Neural progenitor cell (in vitro differentiated cells): Measurements from ENCODE around the gene UNC93B1. TPM values are rescaled to one million over a fixed set of nuclear protein-coding genes. Genes with fewer than 3 reads are reported as not detected.

Experiments used
- DNase-seq: peaks from one replicate; pipeline ENCODE4 v3.0.0-alpha.2; 2016; ENCODE audit warnings: low spot score
- H2AFZ ChIP-seq: fragments of 200-600 bp; sonication (generic); replicated peaks from 2 replicates; pipeline ENCODE4 v1.6.1; 2016; ENCODE audit warnings: antibody characterized with exemption
- H3F3A ChIP-seq: fragments of 200-600 bp; sonication (generic); 2 replicates; pipeline ENCODE4 v1.6.1; 2016; ENCODE audit warnings: antibody characterized with exemption, low read depth
- H3K27ac ChIP-seq: fragments of 200-600 bp; sonication (generic); 2 replicates; pipeline ENCODE4 v1.5.1; 2016; ENCODE audit warnings: mild to moderate bottlenecking
- H3K27me3 ChIP-seq: fragments of 200-600 bp; sonication (generic); 2 replicates; pipeline ENCODE4 v1.6.1; 2016; ENCODE audit warnings: mild to moderate bottlenecking, moderate library complexity
- H3K36me3 ChIP-seq: fragments of 200-600 bp; sonication (generic); 2 replicates; pipeline ENCODE4 v1.5.1; 2016
- H3K4me1 ChIP-seq: fragments of 200-600 bp; sonication (generic); 2 replicates; pipeline ENCODE4 v1.6.1; 2016; ENCODE audit warnings: mixed run types
- H3K4me2 ChIP-seq: fragments of 200-600 bp; sonication (generic); 2 replicates; pipeline ENCODE4 v1.6.1; 2016
- H3K4me3 ChIP-seq: fragments of 200-600 bp; sonication (generic); 2 replicates; pipeline ENCODE4 v1.5.1; 2016
- H3K79me2 ChIP-seq: fragments of 200-600 bp; sonication (generic); 2 replicates; pipeline ENCODE4 v1.6.1; 2016; ENCODE audit warnings: low read depth
- H3K9ac ChIP-seq: fragments of 200-600 bp; sonication (generic); 2 replicates; pipeline ENCODE4 v1.6.1; 2016
- H3K9me3 ChIP-seq: fragments of 200-600 bp; sonication (generic); 2 replicates; pipeline ENCODE4 v1.5.1; 2016; ENCODE audit warnings: low read depth
- H4K20me1 ChIP-seq: fragments of 200-600 bp; sonication (generic); 2 replicates; pipeline ENCODE4 v1.6.1; 2016; ENCODE audit warnings: low read depth
- H3K27ac Mint-ChIP-seq: 3 replicates; pipeline ENCODE4 v1.8.0; 2021; ENCODE audit warnings: mixed read lengths
- H3K27me3 Mint-ChIP-seq: 2 replicates; pipeline ENCODE4 v1.8.0; 2022; ENCODE audit warnings: low read depth, mild to moderate bottlenecking, inconsistent platforms, moderate library complexity, mixed read lengths; ENCODE audit not compliant: insufficient read depth
- H3K36me3 Mint-ChIP-seq: 3 replicates; pipeline ENCODE4 v1.8.0; 2021; ENCODE audit warnings: mixed read lengths
- H3K4me1 Mint-ChIP-seq: 3 replicates; pipeline ENCODE4 v1.8.0; 2021; ENCODE audit warnings: mixed read lengths
- H3K4me3 Mint-ChIP-seq: 3 replicates; pipeline ENCODE4 v1.8.0; 2021; ENCODE audit warnings: mild to moderate bottlenecking, moderate library complexity, mixed read lengths
- H3K9me3 Mint-ChIP-seq: 3 replicates; pipeline ENCODE4 v1.8.0; 2020; ENCODE audit warnings: mixed read lengths
- EZH2 ChIP-seq: fragments of 200-600 bp; sonication (generic); IDR thresholded peaks from 2 replicates; pipeline ENCODE4 v1.6.1; 2017; ENCODE audit warnings: antibody characterized with exemption, mild to moderate bottlenecking, moderate library complexity
- EZH2phosphoT487 ChIP-seq: fragments of 200-600 bp; sonication (generic); IDR thresholded peaks from 2 replicates; pipeline ENCODE4 v1.6.1; 2017; ENCODE audit warnings: antibody characterized with exemption
- total RNA-seq: library from RNA; depleted of rRNA; stranded (reverse); fragments of >200 nt; gene quantifications from 2 replicates; pipeline ENCODE4 v1.2.3, GENCODE V29; 2015; ENCODE audit warnings: low replicate concordance
- TF ChIP-seq, protein P1 (sequence below): fragments of 200-600 bp; sonication (generic); IDR thresholded peaks from 2 replicates; pipeline ENCODE4 v1.5.1; 2017; ENCODE audit warnings: antibody characterized with exemption, mild to moderate bottlenecking

UNC93B1 gene
- total RNA-seq, 1 donor from 2014 or later = 8.8 TPM

DNA sequence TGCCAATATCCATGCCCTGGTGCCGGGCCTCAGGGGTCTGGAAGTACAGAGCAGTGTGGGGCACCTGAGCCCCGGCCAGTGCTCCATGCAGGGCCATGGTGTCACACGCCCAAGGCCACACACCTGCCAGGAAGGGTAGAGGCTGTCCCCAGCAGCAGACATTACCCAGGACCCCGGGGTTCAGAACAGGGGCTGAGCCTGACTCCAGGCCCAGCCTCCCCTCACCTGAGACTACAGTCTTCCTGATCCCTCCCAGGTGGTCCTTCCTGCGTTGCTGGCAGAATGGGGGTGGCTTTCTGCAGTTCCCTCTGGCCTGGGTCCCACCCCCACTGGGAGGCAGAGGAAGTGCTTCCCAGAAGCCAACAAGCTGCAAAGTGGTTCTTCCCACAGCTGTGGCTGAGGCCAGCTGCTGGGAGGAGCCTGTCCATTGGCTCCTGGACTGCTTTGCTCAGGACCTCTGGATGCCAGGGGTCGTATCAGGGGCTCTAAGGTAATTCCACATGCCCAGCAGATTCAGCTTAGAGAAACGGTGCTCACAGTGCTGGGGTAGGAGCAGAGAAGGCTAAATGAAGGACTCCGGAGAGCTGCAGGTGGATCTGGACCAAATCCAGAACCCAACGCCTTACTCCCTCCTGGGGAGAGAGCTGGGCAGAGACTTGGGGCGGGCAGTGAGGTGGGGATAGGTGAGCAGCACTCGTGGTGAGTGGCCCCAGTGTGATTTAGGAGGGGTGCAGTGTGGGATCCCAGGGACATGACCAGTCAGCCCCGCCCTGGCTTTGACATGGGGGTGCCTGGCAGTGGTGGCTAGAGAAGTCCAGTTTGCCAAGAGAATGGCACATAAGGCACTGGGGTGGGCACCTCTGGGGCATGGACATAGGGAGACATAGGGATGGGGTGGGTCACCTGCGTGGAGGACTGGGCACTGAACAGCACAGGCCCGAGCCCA, 47.6 kb upstream of the UNC93B1 start:
- no peaks in the 10 kb centered on the region for H3K27me3 ChIP-seq

GRCh38 chr11:68050371-68050841, 46.5 kb upstream of the UNC93B1 start:
- Histone ChIP-seq H3K4me2 (no peak overlapping the region), H3K27ac (no peak overlapping the region), H3K36me3 (no peaks in the 10 kb centered on the region), H3F3A (no peaks in the 10 kb centered on the region), H3K9ac (no peak overlapping the region), H4K20me1 (no peaks in the 10 kb centered on the region), H3K4me1 (peaks cover 3% of the 10 kb centered on the region), H3K4me3 (no peak overlapping the region), H2AFZ (no peak overlapping the region), H3K9me3 (no peaks in the 10 kb centered on the region), H3K79me2 (no peaks in the 10 kb centered on the region), H3K27me3 (no peaks in the 10 kb centered on the region)
- Mint-ChIP-seq H3K27me3 (peaks cover 5% of the 10 kb centered on the region), H3K36me3 (peaks cover 3% of the 10 kb centered on the region), H3K4me1 (peaks cover 17% of the 10 kb centered on the region), H3K27ac (peak overlapping the region; percentile 90), H3K9me3 (no peaks in the 10 kb centered on the region), H3K4me3 (no peak overlapping the region)
- DNase-seq = no peak
- TF ChIP-seq, protein P1, sequence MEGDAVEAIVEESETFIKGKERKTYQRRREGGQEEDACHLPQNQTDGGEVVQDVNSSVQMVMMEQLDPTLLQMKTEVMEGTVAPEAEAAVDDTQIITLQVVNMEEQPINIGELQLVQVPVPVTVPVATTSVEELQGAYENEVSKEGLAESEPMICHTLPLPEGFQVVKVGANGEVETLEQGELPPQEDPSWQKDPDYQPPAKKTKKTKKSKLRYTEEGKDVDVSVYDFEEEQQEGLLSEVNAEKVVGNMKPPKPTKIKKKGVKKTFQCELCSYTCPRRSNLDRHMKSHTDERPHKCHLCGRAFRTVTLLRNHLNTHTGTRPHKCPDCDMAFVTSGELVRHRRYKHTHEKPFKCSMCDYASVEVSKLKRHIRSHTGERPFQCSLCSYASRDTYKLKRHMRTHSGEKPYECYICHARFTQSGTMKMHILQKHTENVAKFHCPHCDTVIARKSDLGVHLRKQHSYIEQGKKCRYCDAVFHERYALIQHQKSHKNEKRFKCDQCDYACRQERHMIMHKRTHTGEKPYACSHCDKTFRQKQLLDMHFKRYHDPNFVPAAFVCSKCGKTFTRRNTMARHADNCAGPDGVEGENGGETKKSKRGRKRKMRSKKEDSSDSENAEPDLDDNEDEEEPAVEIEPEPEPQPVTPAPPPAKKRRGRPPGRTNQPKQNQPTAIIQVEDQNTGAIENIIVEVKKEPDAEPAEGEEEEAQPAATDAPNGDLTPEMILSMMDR = no peak
- TF ChIP-seq EZH2phosphoT487 = no peak
- TF ChIP-seq EZH2 = no peak

More for the DNA sequence above, 47.6 kb upstream of the UNC93B1 start:
- Mint-ChIP-seq H3K9me3 (no peaks in the 10 kb centered on the region), H3K27ac (peak overlapping the region; percentile 90), H3K4me3 (peak overlapping the region; percentile 19), H3K27me3 (peaks cover 8% of the 10 kb centered on the region), H3K36me3 (peaks cover 5% of the 10 kb centered on the region), H3K4me1 (peaks cover 17% of the 10 kb centered on the region)
- H3K4me1 ChIP-seq = peaks cover 3% of the 10 kb centered on the region
- no peak for TF ChIP-seq EZH2phosphoT487
- H3K36me3 ChIP-seq = no peaks in the 10 kb centered on the region
- no peak overlapping the region for H3K27ac ChIP-seq
- H3K4me2 ChIP-seq = no peak overlapping the region
- DNase-seq = no peak
- H3K9me3 ChIP-seq = no peaks in the 10 kb centered on the region
- no peak overlapping the region for H3K4me3 ChIP-seq
- no peaks in the 10 kb centered on the region for H4K20me1 ChIP-seq
- H3F3A ChIP-seq = no peaks in the 10 kb centered on the region
- H3K79me2 ChIP-seq = no peaks in the 10 kb centered on the region
- H3K9ac ChIP-seq = no peak overlapping the region
- H2AFZ ChIP-seq = no peak overlapping the region

- Mint-ChIP-seq H3K36me3 (peaks cover 3% of the 10 kb centered on the region), H3K27me3 (peaks cover 5% of the 10 kb centered on the region), H3K27ac (no peak overlapping the region), H3K4me1 (peaks cover 17% of the 10 kb centered on the region), H3K9me3 (no peaks in the 10 kb centered on the region), H3K4me3 (no peak overlapping the region)
- Histone ChIP-seq H3K4me1 (peaks cover 3% of the 10 kb centered on the region), H3K9me3 (no peaks in the 10 kb centered on the region), H3K4me3 (no peak overlapping the region), H3K27ac (no peak overlapping the region), H3K79me2 (no peaks in the 10 kb centered on the region), H4K20me1 (no peaks in the 10 kb centered on the region), H3K9ac (no peak overlapping the region), H2AFZ (no peak overlapping the region), H3K36me3 (no peaks in the 10 kb centered on the region), H3F3A (no peaks in the 10 kb centered on the region), H3K27me3 (no peaks in the 10 kb centered on the region), H3K4me2 (no peak overlapping the region)
- DNase-seq = no peak
- TF ChIP-seq EZH2phosphoT487 (no peak), EZH2 (no peak)
- TF ChIP-seq, protein P1 = no peak
These were observed 45.8 kb upstream of the UNC93B1 start for GRCh38 chr11:68049509-68050370.
